Bronchial epithelial cell (primary cell): ENCODE results near the gene MTCP1. TPM values are rescaled to one million over a fixed set of nuclear protein-coding genes. Genes with fewer than 3 reads are reported as not detected.

ENCODE experiments used
- DNase-seq: peaks from one replicate; pipeline ENCODE4 v3.0.0-alpha.2; 2010; ENCODE audit warnings: low read depth
- FAIRE-seq: peaks from 2 replicates; lab custom pipeline; 2011; peaks lifted over from hg19 to GRCh38; lab: Jason Lieb, UNC
- H3K27me3 ChIP-seq: 2 replicates; pipeline ENCODE4 v1.5.1; 2011; ENCODE audit warnings: low read length; ENCODE audit not compliant: control insufficient read depth, insufficient read depth
- H3K36me3 ChIP-seq: 2 replicates; pipeline ENCODE4 v1.5.1; 2011; ENCODE audit warnings: low read length; ENCODE audit not compliant: control insufficient read depth, insufficient read depth
- H3K4me3 ChIP-seq: 2 replicates; pipeline ENCODE4 v1.5.1; 2011; ENCODE audit warnings: mild to moderate bottlenecking, low read depth, low read length, control low read depth
- total RNA-seq: library from RNA; depleted of rRNA; stranded (reverse); fragments of >200 nt; gene quantifications from 2 replicates; pipeline ENCODE4 v1.2.1, GENCODE V29; 2014
- TF ChIP-seq, protein P1 (sequence below): IDR thresholded peaks from 2 replicates; pipeline ENCODE4 v1.5.1; 2011; ENCODE audit warnings: mild to moderate bottlenecking, moderate library complexity, low read length, control low read depth, inconsistent platforms; ENCODE audit not compliant: insufficient read depth, severe bottlenecking

The MTCP1 gene, protein sequence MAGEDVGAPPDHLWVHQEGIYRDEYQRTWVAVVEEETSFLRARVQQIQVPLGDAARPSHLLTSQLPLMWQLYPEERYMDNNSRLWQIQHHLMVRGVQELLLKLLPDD
- total RNA-seq, result 1.8 and 29.3 TPM in 2 replicates

DNA sequence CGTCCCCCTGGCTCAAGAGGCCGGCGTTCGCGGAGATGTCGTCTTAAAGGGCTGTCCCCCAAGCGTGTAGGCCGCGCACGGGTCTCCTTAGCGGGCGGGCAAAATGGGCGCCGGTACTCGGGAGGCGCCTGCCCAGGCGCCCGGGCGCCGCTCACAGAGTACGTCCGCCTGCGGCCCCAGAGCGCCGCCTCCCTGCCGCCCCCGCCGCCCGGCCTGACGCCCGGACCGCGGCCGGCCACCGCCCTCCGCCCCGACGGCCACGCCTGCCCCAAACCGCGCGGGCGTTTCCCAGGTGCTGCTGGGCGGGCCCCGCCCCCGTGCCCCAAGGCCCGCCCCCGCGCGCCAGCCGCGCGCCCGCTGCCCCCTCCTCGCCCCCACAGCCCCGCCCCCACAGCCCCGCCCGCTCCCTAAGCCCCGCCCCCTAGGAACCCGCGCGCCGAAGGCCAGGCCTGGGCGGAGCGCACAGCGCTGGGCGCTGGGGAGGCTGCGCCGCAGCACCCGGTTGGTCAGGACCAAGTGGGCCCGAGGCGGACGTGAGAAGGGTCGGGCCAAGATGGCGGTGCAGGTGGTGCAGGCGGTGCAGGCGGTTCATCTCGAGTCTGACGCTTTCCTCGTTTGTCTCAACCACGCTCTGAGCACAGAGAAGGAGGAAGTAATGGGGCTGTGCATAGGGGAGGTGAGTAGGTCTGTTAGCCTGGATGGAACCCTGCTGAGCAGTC lies at the start of gene MTCP1, which contains the start of the genes BRCC3 and CMC4:
Gene MTCP1 (minus strand): TSS at position 162 of the 719 bp plus-strand sequence. CDS start 5,126 bp downstream, outside the sequence.
Gene BRCC3 (plus strand): TSS at position 534 of the 719 bp plus-strand sequence. CDS start 20 bp downstream, at position 554.
Gene CMC4 (minus strand): TSS at position 162 of the 719 bp plus-strand sequence. CDS start 7,113 bp downstream, outside the sequence.
- TF ChIP-seq, protein P1, sequence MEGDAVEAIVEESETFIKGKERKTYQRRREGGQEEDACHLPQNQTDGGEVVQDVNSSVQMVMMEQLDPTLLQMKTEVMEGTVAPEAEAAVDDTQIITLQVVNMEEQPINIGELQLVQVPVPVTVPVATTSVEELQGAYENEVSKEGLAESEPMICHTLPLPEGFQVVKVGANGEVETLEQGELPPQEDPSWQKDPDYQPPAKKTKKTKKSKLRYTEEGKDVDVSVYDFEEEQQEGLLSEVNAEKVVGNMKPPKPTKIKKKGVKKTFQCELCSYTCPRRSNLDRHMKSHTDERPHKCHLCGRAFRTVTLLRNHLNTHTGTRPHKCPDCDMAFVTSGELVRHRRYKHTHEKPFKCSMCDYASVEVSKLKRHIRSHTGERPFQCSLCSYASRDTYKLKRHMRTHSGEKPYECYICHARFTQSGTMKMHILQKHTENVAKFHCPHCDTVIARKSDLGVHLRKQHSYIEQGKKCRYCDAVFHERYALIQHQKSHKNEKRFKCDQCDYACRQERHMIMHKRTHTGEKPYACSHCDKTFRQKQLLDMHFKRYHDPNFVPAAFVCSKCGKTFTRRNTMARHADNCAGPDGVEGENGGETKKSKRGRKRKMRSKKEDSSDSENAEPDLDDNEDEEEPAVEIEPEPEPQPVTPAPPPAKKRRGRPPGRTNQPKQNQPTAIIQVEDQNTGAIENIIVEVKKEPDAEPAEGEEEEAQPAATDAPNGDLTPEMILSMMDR, result no peak
- no peaks in the 10 kb centered on the region for H3K36me3 ChIP-seq
- DNase-seq, result peak; percentile 60
- H3K4me3 ChIP-seq, result peak within 1 kb of the TSS; percentile 60
- FAIRE-seq, result no peak
- no peaks in the 10 kb centered on the region for H3K27me3 ChIP-seq

DNA sequence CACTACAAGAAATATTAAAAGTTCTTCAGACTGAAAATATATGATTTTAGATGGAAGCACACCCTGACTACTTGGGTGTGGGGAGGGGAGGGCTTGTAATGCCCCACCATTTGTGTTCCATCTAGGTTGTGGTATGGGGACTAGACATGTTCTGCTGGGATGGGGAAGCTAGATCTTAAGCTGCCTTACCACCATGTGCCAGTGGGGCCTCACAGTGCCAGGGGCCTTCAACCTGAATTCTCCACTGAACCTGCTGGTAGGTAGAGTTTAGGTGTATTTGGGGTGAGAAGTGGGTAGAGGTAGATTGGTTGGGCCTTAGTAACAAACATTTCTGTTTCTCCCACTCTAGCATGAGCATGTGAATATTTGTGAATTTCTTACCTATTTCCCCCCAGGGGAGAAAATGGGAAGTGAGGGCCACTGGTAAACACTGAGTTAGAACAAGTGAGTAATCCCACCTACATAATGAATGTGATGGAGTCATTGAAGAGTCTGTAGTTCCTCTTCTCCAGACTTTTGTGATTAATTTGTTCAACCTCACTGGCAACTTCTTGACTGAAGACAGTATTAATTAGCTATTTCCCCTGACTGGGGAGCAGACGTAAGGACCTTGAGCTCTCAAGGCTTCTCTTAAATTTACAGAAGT lies 44.4 kb upstream of the MTCP1 start:
- FAIRE-seq (no peak), DNase-seq (peak; percentile 44)
- TF ChIP-seq, protein P1, result no peak
- Histone ChIP-seq H3K27me3 (no peaks in the 10 kb centered on the region), H3K36me3 (no peaks in the 10 kb centered on the region), H3K4me3 (no peak overlapping the region)

DNA sequence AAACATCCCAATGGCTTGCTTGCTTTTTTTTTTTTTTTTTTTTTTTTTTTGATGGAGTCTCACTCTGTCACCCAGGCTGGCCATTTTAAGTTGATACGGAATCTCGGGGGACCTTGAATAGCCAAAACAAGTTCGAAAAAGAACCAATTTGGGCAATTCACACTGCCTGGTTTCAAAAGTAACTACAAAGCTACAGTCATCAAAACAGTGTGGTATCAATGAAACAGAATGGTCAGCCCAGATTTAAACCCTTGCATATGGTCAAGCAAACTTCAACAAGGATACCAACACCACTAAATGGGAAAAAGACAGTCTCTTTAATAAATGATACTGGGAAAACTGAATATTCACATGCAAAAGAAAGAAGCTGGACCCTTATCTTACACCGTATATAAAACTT lies 42.2 kb upstream of the MTCP1 start:
- H3K4me3 ChIP-seq, result no peak overlapping the region
- DNase-seq, result no peak
- no peak for FAIRE-seq
- H3K36me3 ChIP-seq, result no peaks in the 10 kb centered on the region
- TF ChIP-seq, protein P1, result no peak
- H3K27me3 ChIP-seq, result no peaks in the 10 kb centered on the region

DNA sequence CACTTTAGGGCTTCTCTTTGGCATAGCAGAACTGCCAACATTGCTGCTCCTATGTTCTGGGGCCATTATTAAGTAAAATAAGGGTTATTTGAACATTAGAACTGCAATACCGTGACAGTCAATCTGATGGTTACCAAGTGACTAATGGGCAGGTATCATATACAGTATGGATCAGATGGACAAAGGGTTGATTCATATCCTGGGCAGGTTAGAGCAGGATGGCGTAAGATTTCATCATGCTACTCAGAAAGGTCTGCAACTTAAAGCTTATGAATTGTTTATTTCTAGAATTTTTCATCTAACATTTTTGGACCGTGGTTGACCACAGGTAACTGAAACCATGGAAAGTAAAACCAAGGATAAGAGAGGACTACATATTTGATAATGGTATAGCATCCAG lies 41.2 kb upstream of the MTCP1 start:
- no peak for FAIRE-seq
- DNase-seq, result peak; percentile 89
- Histone ChIP-seq H3K27me3 (no peaks in the 10 kb centered on the region), H3K36me3 (no peaks in the 10 kb centered on the region), H3K4me3 (no peak overlapping the region)
- TF ChIP-seq, protein P1, result no peak

DNA sequence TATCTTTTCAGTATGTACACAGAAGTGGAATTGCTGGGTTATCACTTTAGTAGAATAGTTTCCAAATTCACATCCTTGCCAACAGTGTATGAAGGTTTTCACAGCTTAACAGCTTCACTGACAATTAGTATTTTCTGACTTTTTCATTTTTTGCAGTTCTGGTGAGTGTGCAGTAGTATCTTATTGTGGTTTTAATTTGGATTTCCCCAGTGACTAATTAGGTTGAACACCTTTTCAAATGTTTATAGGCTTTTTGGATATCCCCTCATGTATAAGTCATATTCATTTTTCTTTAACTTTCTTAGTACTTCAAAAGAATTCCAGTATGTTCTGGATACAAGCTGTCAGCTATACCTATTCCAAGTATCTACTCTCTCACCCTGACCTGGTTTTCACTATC lies 37.5 kb upstream of the MTCP1 start:
- TF ChIP-seq, protein P1, result no peak
- no peaks in the 10 kb centered on the region for H3K36me3 ChIP-seq
- no peak for DNase-seq
- H3K4me3 ChIP-seq, result no peak overlapping the region
- no peak for FAIRE-seq
- H3K27me3 ChIP-seq, result no peaks in the 10 kb centered on the region
